ENCODE results near the gene CDC34. TPM values are rescaled to one million over a fixed set of nuclear protein-coding genes. Genes with fewer than 3 reads are reported as not detected.

Gene CDC34
- total and polyA plus RNA-seq, 12 donors: 70.2 to 162 (median 77.5) TPM

GRCh38 chr19:538641-539428 is 7.3 kb downstream of the CDC34 start:
- TF ChIP-seq CTCF (IDR thresholded peaks at IDR 0.05): no peak
- no peak for DNase-seq
- Histone ChIP-seq H3K4me1 (peaks cover 9 to 44% (median 25%) of the 10 kb centered on the region in 9 donors), H3K27ac (peak overlapping the region in 1 of 10 donors; percentile 11), H3K27me3 (no peaks in the 10 kb centered on the region), H3K4me3 (no peak overlapping the region), H3K36me3 (peaks cover 0 to 75% (median 58%) of the 10 kb centered on the region in 9 donors), H3K9me3 (no peaks in the 10 kb centered on the region)
- ATAC-seq: no peak
- intact Hi-C loops (cut with DNase I): loop anchor here in 1 of 10 donors (10.0 kb wide), 1 partner anchor 96 kb away; the partner anchor contains the start of genes FGF22 and POLRMT
- 87 to 89% methylated on average over 33 to 40 of the region's 40 CpGs for WGBS, 2 donors

DNA sequence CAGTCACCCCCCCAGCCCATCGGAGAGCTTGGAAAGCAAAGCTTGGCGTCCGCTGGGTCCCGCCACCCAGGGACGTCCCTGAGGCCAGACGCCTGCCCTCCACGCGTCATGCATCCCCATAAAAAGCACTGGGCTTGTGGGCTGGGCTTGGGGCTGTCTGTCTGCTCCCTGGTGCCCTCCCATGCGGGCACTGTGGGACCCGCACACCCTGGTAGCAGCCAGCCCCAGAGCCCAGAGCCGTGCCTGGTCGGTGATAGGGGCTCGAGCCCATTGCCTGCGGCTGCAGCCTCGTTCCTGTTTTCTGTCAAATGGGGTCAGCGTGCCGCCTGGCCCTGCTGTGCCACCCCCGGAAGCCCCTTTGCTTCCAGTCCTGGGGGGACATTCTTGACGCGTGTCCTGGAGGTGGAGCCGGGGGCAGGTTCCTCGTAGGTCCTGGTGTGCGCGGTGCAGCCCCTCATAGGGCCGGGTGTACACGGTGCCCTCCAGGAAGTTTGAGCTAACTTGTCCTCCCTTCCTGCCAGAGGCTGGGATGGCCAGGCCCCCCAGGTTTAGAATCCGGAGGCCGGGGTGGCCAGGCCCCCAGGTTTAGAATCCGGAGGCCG is 8.0 kb downstream of the CDC34 start:
- intact Hi-C loops (cut with DNase I): loop anchor here in 1 of 10 donors (10.0 kb wide), 1 partner anchor 95 kb away; the partner anchor contains the start of genes FGF22 and POLRMT
- Histone ChIP-seq H3K4me1 (peaks cover 6 to 46% (median 25%) of the 10 kb centered on the region in 9 donors), H3K36me3 (peaks cover 0 to 75% (median 58%) of the 10 kb centered on the region in 9 donors), H3K9me3 (no peaks in the 10 kb centered on the region), H3K27me3 (no peaks in the 10 kb centered on the region), H3K27ac (no peak overlapping the region), H3K4me3 (no peak overlapping the region)
- WGBS, 2 donors: 88 to 90% methylated on average over 30 of the region's 30 CpGs
- DNase-seq (no peak), ATAC-seq (peak in 3 of 8 donors; percentile 47 to 60 (median 52))
- TF ChIP-seq CTCF (IDR thresholded peaks at IDR 0.05): no peak

DNA sequence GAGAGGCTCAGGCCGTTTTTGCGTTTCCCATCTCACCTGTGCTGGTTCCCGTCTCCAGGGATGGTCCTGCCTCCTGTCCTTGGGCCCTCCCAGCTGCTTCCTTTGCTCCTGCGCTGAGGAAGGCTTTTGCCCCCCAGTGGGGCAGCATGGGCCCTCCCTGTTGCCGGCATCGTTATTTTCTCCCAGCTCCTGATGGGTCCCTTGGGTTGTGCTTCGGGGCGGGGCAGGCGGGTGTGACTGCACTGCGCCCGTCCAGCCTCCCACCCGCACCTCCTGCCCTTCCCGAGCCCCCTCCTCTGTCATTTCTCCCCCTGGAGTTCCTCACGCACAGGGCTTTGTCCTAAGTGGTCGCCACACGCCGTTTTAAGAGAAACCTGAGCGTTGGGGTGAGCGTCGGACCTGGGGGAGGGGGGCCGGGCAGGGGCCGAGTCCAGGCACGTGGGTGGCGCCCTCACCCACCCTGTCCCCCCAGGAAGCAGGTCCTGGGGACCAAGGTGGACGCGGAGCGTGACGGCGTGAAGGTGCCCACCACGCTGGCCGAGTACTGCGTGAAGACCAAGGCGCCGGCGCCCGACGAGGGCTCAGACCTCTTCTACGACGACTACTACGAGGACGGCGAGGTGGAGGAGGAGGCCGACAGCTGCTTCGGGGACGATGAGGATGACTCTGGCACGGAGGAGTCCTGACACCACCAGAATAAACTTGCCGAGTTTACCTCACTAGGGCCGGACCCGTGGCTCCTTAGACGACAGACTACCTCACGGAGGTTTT is 9.5 kb downstream of the CDC34 start:
- no peak for ATAC-seq
- 89% methylated on average over 51 of the region's 51 CpGs for WGBS, 2 donors
- Histone ChIP-seq H3K4me1 (peaks cover 0 to 32% (median 12%) of the 10 kb centered on the region in 9 donors), H3K27me3 (no peaks in the 10 kb centered on the region), H3K36me3 (peaks cover 0 to 65% (median 52%) of the 10 kb centered on the region in 9 donors), H3K9me3 (no peaks in the 10 kb centered on the region), H3K4me3 (no peak overlapping the region), H3K27ac (no peak overlapping the region)
- intact Hi-C loops (cut with DNase I): no loop called here
- DNase-seq: no peak
- no peak for TF ChIP-seq CTCF (IDR thresholded peaks at IDR 0.05)

DNA sequence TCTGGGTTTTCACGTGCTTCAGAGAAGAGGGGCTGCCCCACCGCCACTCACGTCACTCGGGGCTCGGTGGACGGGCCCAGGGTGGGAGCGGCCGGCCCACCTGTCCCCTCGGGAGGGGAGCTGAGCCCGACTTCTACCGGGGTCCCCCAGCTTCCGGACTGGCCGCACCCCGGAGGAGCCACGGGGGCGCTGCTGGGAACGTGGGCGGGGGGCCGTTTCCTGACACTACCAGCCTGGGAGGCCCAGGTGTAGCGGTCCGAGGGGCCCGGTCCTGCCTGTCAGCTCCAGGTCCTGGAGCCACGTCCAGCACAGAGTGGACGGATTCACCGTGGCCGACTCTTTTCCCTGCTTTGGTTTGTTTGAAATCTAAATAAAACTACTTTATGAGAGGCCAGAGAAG is 10.1 kb downstream of the CDC34 start:
- intact Hi-C loops (cut with DNase I): no loop called here
- no peak overlapping the region for H3K27ac ChIP-seq
- no peak for TF ChIP-seq CTCF (IDR thresholded peaks at IDR 0.05)
- 90 to 91% methylated on average over 26 of the region's 26 CpGs for WGBS, 2 donors
- DNase-seq: no peak
- H3K4me1 ChIP-seq: peaks cover 0 to 32% (median 12%) of the 10 kb centered on the region in 9 donors
- H3K9me3 ChIP-seq: no peaks in the 10 kb centered on the region
- H3K36me3 ChIP-seq: peaks cover 0 to 58% (median 45%) of the 10 kb centered on the region in 9 donors
- no peak overlapping the region for H3K4me3 ChIP-seq
- ATAC-seq: peak in 2 of 8 donors; percentile 2 to 10
- no peaks in the 10 kb centered on the region for H3K27me3 ChIP-seq
